Smooth muscle cell of the brain vasculature (primary cell): ENCODE data around the gene ZMYM4.
A peak's percentile ranks its signal among the peaks of the same experiment; 100 is the strongest.
"Not testable (repeated sequence)": the region's sequence is repeated elsewhere in the genome, so short reads cannot be mapped to it uniquely, and the experiment has no call there.

Experiments
- DNase-seq: peaks from one replicate; pipeline ENCODE4 v3.0.0-alpha.2; 2012; ENCODE audit warnings: low read depth, low spot score

Gene ZMYM4

DNA sequence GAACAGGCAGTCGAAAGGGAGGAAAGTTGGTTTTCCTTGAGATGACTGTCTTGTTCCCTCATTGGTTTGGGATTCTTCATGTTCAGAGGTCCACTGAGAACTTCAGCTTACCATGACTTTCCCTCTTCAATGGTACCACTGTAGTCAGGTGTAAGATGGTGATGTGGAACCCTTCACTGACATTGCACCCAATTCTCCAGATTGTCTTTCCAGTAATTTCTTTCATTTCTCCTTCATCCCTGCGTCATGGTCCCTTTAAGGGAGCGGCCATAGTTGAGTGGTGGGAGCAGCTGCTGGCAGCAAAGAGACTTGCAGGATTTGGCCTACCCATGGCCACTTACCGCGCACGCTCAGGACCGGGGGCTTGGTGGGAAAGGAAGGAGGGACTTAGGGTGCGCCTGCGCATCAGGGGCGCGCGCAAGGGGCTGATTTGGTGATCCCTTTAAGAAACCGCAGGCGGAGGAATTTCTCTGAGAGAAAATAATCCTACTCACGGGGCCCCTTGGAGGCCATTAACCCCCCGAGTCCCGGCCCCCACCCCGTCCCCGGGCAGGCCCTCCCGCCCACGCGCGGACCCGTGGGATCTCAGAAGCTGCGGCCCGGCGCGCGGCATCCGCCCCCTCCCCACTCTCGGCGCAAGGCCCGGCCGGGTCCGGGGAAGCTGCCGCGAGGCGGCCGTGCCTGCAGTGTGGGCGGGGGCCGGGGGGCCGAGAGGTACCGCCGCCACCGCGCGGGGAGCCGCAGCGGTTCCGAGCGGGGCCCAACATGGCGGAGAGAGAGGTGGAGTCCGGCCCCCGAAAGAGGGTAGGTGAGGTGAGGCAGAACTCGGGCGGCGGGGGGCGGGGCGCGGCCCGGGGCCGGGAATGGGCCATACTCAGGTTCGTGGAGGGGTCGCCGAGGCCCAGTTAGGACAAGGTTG is at the start of gene ZMYM4:
Gene ZMYM4, plus strand, starts transcription at position 428 of the 919 bp plus-strand sequence. Its CDS starts 338 bp downstream, at position 766.
- peak; percentile 98 for DNase-seq

GRCh38 chr1:35220976-35221375 is 47.5 kb upstream of the ZMYM4 start:
- no peak for DNase-seq

GRCh38 chr1:35222322-35223083 is 46.0 kb upstream of the ZMYM4 start:
- DNase-seq: no peak

DNA sequence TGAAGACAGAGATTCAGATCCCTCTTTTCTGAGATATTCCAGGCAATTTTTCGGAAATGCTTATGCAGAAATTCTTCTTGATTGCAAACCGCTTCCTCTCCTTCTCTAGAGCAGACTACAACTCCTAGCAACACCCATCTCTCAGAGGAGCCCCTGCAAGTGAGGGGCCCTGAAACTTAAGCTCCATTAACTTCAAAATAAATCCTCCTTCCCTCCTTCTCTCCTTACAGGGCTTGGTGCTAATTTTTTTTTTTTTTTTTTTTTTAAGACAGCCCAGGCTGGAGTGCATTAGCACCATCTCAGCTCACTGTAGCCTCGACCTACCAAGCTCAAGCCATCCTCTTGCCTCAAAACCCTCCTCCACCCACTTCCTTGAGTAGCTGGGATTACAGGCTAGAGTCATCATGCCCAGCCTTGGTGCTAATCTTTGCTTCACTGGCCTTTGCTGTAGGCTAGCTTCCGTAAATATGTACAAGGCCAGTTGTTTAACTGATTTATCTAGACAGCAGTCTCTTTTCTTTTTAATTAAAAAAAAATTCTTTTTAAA is 45.4 kb upstream of the ZMYM4 start:
- DNase-seq: no peak

- DNase-seq: no peak
Measured at GRCh38 chr1:35226546-35226945, 42.0 kb upstream of the ZMYM4 start.

DNA sequence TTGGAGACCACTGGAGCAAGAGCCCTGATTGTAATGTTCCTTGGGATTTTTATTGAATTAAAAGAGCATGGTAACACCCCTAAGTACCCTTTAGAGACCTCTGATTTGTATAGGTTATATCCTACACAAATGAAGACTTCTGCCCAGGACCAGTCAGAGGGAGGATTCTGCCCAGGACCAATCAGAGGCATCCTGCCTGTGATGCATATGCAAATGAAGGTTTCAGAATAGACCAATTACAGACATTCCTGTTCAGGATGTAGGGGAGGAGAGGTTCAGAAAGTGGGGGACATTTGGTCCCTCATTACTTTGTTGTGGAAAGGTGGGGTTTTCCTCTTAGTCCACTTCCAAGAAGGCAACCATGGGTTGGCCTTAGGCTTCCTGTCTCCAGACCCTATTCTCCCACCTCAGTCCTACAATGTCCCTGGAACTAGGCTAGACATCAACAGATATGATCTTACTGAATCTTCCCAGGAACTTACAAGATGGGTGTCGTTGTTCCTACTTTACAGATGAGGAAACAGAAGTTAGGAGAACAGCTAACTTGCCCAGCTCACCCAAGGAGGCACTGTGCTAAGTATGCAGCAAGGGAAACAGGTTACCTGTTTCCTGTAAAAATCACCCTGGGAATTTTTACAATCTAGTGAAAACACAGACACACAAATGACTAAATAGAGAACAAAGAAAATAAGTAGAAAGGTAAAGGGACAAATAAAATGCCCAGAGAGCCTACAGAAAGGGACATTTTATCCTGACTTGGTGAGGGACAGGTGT is 38.7 kb upstream of the ZMYM4 start:
- no peak for DNase-seq

DNA sequence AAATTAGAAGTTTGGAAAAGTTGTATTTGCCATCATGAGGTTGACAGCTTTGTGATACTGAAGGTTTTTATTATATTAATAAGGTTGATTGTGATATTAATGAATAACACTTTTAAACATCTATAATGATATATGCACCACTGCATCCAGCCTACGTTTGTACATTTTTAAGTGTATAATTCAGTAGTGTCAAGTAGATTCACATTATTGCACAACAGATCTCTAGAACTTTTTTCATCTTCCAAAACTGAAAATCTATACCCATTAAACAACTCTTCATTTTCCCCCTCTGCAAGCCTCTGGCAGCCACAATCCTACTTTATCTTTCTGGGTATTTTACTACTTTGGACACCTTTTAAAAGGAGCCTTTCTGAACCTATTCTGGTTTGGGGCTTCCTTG is 37.2 kb upstream of the ZMYM4 start:
- DNase-seq: no peak

- not testable (repeated sequence) for DNase-seq
Measured at GRCh38 chr1:35236772-35237171, 31.7 kb upstream of the ZMYM4 start.

GRCh38 chr1:35243691-35244090 is 24.8 kb upstream of the ZMYM4 start:
- DNase-seq: no peak

DNA sequence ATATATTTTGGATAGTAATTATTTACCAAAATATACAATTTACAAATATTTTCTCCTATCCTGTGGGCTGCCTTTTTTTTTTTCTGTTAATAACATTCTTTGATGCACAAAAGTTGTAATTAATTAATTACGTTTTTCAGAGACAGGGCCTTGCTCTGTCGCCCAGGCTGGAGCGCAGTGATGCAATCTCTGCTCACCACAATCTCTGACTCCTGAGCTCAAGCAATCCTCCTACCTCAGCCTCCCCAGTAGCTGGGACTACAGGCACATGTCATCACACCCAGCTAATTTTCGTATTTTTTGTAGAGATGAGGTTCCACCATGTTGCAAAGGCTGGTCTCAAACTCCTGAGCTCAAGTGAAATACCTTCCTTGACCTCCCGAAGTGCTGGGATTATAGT is 21.3 kb upstream of the ZMYM4 start:
- DNase-seq: no peak

DNA sequence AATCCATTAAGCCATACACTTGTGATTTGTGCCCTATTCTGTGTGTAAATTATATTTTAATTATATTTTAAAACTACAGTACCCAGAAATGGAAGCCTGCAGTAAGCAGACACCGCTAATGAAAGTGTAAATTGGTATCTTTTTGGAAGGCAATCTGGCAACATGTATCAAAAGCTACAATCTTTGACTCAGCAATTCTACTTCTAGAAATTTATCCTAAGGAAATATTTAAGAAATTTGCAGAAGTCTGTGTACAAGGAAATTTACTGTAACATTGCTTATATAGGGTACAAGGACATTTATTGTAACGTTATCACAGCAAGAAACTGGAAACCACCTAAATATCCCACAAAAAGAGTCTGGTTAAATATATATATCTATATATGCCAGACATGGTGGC is 14.6 kb upstream of the ZMYM4 start:
- no peak for DNase-seq

DNA sequence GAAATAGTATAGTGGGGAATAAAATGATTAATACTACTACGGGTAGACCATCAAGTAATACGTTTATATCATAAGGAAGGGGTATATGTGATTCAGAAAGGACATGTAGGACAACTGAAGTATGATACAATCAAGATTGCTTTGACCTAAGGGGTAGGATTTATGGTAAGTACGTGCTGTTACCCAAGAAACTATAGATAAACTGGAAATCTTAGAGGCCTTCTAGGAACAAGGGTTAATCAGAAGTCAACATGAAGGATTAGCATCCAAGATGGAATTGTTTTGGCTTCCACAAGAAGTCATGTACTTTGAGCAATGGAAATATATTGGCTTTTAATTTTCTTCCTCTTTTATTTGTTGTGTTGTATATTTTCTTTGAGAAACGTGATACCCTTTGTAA is 13.2 kb upstream of the ZMYM4 start:
- no peak for DNase-seq

DNA sequence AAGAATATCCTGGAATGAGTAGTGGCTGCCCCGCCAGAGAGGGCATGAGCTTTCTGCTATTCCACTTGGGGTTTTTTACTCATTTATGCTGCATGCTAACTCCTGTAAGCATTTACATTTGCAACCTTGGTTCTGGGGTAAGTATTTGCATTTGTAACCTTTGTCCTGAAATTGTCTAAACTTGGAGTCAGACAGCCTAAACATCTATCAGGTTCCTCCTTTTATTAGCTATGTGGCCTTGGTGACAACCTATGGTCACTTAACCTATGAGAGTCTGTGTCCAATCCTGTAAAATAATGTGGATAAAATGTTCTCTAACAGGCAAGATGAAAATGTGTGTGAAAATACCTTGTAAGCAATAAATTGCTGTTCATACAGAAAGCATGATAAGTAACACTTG is 8.9 kb upstream of the ZMYM4 start:
- no peak for DNase-seq

- DNase-seq: no peak
Measured at GRCh38 chr1:35261412-35262120, 6.9 kb upstream of the ZMYM4 start.

DNA sequence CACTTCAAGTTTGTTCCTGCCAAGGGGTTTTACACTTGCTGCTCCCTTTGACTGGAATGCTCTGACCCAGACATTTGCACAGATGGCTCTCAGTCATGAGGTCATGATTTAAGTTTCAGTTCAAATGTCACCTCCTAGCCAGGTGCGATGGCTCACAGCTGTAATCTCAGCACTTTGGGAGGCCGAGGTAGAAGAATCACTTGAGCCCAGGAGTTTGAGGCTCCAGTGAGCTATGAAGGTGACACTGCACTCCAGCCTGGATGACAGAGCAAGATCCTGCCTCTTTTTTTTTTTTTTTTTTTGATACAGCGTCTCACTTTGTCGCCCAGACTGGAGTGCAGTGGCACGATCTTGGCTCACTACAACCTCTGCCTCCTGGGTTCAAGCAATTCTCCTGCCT is 4.5 kb upstream of the ZMYM4 start:
- DNase-seq: no peak

GRCh38 chr1:35264871-35265270 is 3.6 kb upstream of the ZMYM4 start:
- DNase-seq: no peak

DNA sequence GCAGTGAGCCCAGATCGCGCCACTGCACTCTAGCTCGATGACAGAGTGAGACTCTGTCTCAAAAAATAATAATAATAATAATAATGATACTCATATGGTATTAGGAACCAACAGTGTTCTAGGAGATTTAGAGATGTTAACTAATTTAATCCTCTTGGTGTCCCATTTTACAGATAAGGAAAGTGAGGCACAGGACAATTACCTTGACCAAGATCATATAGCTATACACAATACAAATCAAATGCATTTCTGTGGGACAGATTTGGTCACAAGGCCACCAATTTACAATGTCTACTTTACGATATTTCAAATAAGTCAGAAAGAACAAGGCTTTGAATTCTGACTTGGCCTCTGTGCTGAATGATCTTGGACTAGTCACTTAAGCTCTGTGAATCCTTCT is 2.2 kb upstream of the ZMYM4 start:
- DNase-seq: no peak

GRCh38 chr1:35269201-35269988 is 886 bp downstream of the ZMYM4 start:
- no peak for DNase-seq

GRCh38 chr1:35269989-35270289 is 1.4 kb downstream of the ZMYM4 start:
- no peak for DNase-seq

- no peak for DNase-seq
Measured at GRCh38 chr1:35270836-35271235, 2.3 kb downstream of the ZMYM4 start.

DNA sequence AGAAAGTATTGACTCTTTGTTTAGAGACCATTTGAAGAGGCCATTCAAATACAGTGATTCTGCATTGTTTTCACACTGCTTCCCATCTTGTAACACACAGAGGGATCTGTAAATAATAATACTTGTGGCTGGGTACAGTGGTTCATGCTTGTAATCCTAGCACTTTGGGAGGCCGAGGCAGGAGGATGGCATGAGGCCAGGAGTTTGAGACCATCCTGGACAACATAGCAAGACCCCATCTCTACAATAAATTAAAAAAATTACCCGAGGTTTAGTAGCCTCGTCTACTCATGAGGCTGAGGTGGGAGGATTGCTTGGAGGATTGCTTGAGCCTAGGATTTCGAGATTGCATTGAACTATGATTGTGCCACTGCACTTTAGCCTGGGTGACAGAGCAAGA is 5.7 kb downstream of the ZMYM4 start:
- DNase-seq: no peak
